GM13977 (cell line): ENCODE results near the gene BCAP31.
"Not testable (repeated sequence)": the region's sequence is repeated elsewhere in the genome, so short reads cannot be mapped to it uniquely, and the experiment has no call there.

ENCODE experiments used
- DNase-seq: peaks from one replicate; pipeline ENCODE4 v3.0.0; 2012; ENCODE audit warnings: low spot score
- in situ Hi-C: fragments of 300-500 bp; cut with MboI; formaldehyde crosslinking; loops from one replicate; pipeline ENCODE4 v1.12.0; 2022; ENCODE audit warnings: low sequenced_read_pairs, low pct_unique_long_range_greater_than_20kb, mixed read lengths, inconsistent platforms; ENCODE audit not compliant: unreplicated experiment
- TF ChIP-seq, protein P1 (sequence below): IDR thresholded peaks from 2 replicates; pipeline ENCODE4 v1.5.1; 2012; ENCODE audit warnings: mild to moderate bottlenecking, control low read depth; ENCODE audit not compliant: insufficient read depth; ENCODE audit errors: extremely low read depth, missing control alignments

Gene BCAP31

DNA sequence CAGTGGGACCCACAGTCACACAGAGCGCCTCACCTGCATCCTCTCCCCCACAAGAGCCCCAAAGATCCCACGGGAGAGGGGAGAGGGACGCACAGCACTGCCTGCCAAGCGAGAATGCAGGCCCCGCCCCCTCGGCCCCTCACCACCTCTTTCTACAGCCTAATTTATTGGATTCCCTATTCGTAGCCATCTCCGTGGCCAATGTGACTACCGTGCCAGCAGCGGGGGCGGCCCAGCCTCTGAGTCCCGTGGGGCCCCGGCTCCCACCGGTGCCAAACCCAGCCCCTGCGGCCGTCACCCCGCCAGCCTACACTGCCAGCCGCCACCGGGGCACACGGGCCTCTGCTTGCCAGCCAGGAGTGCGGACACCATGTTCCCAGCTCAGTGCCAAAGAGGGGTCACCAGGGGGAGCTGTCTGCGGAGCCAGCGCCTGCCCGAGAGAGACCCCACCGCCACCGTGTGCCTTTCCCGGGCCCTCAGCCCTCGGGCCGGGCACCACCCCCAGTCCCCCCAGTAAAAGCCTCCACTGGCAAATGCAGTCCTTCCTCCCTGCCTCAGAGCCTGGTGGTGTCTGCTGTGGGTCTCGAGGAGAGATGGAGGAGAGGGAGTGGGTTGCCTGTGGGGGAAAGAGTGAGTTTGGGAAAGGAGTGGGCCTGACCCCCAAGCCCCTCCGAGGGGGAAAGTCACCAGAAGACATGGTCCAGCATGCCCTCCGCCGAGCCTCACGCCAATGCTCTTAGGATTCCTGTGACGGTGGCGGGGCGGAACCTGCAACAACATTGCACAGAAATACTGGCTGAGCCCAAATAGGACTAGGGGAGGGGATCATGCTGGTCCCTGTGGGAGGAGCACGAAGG, 20.3 kb upstream of the BCAP31 start:
- TF ChIP-seq, protein P1, sequence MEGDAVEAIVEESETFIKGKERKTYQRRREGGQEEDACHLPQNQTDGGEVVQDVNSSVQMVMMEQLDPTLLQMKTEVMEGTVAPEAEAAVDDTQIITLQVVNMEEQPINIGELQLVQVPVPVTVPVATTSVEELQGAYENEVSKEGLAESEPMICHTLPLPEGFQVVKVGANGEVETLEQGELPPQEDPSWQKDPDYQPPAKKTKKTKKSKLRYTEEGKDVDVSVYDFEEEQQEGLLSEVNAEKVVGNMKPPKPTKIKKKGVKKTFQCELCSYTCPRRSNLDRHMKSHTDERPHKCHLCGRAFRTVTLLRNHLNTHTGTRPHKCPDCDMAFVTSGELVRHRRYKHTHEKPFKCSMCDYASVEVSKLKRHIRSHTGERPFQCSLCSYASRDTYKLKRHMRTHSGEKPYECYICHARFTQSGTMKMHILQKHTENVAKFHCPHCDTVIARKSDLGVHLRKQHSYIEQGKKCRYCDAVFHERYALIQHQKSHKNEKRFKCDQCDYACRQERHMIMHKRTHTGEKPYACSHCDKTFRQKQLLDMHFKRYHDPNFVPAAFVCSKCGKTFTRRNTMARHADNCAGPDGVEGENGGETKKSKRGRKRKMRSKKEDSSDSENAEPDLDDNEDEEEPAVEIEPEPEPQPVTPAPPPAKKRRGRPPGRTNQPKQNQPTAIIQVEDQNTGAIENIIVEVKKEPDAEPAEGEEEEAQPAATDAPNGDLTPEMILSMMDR, result no peak
- DNase-seq, result no peak
- in situ Hi-C loops, result no loop called here

DNA sequence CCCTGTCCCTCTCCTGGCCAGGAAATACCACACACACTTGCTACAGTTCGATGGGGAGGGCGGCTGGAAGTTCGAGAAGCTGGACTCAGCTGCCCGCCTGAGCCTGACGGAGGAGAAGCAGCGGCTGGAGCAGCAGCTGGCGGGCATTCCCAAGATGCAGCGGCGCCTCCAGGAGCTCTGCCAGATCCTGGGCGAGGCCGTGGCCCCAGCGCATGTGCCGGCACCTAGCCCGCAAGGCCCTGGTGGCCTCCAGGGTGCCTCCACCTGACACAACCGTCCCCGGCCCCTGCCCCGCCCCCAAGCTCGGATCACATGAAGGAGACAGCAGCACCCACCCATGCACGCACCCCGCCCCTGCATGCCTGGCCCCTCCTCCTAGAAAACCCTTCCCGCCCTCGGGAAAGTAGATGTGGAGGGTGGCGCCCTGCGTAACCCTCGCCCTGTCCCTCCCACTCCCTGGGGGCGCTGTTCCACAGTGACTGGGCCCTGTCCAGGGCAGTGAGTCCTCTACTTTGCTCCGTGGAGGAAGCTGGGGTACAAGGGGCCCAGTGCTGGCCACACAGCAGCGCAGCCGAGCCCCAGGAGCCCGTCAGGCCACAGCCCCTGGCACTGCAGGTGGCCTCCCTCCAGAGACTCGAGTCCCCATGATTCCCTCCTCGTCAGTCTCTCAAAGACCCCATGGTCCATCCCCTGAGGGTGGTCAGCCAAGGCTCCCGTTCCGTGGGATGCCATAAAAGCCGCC, 19.5 kb upstream of the BCAP31 start:
- DNase-seq, in situ Hi-C loops: not testable (repeated sequence)

DNA sequence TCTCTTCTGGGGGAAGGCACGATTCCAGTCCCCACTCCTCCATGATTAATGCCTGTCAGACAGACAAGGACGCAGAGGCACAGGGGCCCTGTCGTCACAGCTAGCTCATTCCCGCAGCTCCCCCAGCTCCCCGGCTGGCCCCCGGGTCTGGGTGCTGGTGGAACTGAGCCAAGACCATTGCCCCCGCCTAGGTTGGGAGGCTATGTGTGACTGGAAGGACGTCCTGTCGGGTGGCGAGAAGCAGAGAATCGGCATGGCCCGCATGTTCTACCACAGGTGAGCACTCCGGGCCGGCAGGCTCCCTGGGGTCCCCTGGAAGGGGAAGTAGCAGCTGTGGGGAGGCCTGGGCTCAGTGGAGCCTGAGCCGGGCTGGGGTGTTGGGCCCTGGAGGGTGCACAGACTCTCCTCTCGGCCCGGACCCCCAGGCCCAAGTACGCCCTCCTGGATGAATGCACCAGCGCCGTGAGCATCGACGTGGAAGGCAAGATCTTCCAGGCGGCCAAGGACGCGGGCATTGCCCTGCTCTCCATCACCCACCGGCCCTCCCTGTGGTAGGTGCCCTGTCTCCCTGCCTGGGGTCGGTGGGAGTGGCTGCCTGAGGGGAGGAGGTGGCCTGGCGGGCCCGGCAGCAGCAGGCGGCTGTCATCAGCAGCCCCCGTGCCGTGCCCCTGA, 18.7 kb upstream of the BCAP31 start:
- in situ Hi-C loops, result not testable (repeated sequence)

DNA sequence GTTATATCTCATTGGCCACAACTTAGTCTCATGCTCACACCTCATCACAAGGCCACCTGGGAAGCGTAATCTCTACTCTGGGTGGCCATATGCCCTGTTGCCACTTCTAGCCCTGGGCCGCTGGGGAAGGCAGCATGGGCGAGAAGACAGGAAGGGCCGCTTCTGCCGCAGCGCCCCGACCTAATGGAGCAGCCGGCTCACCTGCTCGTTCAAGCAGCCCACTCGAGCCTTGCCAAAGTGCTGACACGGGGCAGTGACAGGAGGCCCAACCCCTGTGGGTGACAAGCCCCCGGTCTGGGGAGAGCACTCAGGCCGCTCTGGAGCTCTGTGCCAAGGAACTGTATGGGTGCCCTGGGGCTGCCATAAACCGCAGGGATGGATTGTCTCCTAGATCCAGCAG, 17.9 kb upstream of the BCAP31 start:
- in situ Hi-C loops, DNase-seq: not testable (repeated sequence)

More for the DNA sequence above, 18.7 kb upstream of the BCAP31 start:
- not testable (repeated sequence) for DNase-seq

DNA sequence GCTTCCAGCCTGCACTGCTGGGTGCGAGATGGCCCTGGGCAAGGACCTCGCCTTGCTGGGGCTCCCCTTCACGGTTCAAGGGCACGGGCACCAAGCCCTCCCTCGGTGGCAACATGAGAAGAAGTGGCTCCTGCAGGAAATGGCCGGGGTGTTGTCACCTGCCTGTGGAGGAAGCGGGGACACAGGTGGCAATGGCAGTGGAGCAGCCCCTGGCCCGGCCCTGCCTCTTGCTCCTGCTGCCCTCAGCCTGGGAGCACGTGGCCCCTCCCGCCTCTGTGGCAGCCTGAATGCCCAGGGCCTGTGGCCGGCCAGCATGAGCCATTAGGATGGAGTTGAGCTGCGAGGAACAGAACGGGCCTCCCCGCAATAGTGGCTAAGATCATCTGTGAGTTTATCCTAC, 17.3 kb upstream of the BCAP31 start:
- in situ Hi-C loops, result no loop called here
- DNase-seq, result no peak
- TF ChIP-seq, protein P1, result no peak

DNA sequence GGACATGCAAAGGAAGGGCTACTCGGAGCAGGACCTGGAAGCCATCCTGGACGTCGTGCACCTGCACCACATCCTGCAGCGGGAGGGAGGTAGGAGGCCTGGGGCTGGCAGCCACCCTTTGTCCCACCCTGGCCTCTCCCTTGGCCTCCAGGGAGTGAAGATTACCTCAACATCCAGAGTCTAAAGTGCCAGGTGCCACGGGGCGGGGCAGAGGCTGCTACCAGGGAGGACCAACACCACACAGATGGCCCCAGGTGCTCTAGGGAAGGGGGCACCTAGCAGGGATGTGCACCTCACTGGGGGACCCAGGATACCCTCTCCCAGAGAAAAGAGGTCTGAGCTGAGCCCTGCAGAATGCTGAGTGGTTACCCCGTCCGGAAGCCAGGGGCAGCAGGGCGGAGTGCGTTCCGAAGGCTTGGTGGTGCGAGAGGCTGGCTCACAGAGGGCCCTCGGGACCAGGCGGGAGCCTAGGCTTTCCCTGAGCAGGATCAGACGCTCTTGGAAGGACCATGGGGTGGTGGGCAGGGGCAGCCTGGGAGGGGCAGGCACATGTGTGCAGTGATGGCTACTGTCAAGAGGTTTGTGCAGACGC, 16.5 kb upstream of the BCAP31 start:
- in situ Hi-C loops, result no loop called here
- TF ChIP-seq, protein P1, result no peak
- no peak for DNase-seq

DNA sequence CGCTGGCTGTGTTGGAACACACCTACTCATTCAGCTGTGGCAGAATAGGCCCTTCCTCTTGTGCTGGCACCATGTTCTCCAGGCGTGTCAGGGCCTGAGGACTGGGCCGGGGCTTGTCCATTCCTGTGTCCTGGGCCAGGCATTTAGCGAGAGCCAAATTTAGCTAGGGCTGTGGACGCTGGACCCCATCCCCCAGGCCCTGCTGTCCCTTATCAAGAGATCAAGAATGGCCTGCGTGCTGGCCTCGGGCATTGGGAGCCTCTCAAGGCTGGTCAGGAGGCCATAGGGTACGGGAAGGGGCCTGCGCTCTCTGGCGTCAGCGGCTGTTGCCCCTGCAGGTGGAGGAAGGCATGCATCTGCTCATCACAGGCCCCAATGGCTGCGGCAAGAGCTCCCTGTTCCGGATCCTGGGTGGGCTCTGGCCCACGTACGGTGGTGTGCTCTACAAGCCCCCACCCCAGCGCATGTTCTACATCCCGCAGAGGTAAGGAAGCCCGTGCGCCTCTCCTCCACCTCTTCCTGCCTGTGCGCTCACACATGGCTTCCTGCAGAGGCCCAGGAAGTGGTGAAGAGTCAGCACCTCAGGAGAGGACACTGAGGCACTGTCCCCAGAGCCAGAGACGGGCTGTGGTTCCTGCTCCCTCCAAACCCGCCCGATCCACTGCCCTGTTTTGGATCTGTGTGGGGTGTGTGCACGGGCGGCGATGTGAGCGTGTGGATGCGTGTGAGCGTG, 15.7 kb upstream of the BCAP31 start:
- TF ChIP-seq, protein P1, result no peak
- in situ Hi-C loops, result no loop called here
- peak; percentile 7 for DNase-seq
